ENCODE measurements around the gene RANBP1. TPM values are rescaled to one million over a fixed set of nuclear protein-coding genes. Genes with fewer than 3 reads are reported as not detected.
A peak's percentile ranks its signal among the peaks of the same experiment; 100 is the strongest.

The RANBP1 gene
- total RNA-seq, 1 experiment from 2014 or later = 522 TPM

- peak overlapping the region; percentile 95; the same call in 1 of the 2 replicates for H3K14ac ChIP-seq (ENCODE audit: insufficient read depth, low read length)
- no peak overlapping the region for H2BK20ac ChIP-seq (ENCODE audit: low read depth, low read length, poor library complexity, severe bottlenecking)
- no peaks in the 10 kb centered on the region for H3K4me1 ChIP-seq (ENCODE audit: insufficient read depth, low read length)
- H4K5ac ChIP-seq (ENCODE audit: insufficient read length, low read depth, low read length) = no peak overlapping the region
- H3K79me2 ChIP-seq (ENCODE audit: insufficient read depth, low read length) = peaks cover 43% of the 10 kb centered on the region
- H2BK120ac ChIP-seq (ENCODE audit: low read depth, low read length, poor library complexity, severe bottlenecking) = no peak overlapping the region
- H2AFZ ChIP-seq (ENCODE audit: low read length) = no peak overlapping the region
- H3K23me2 ChIP-seq (ENCODE audit: insufficient read length, low read depth, low read length, poor library complexity, severe bottlenecking) = peaks cover 8% of the 10 kb centered on the region
- no peak overlapping the region for H2BK15ac ChIP-seq (ENCODE audit: low read depth, low read length)
- no peak overlapping the region for H4K91ac ChIP-seq (ENCODE audit: insufficient read length, low read depth, low read length)
- no peaks in the 10 kb centered on the region for H3K27me3 Mint-ChIP-seq (ENCODE audit: low read depth)
- DNase-seq = no peak
- no peak overlapping the region for H3K27ac ChIP-seq (ENCODE audit: insufficient read length, low read depth, low read length)
- no peaks in the 10 kb centered on the region for H4K20me1 ChIP-seq (ENCODE audit: control insufficient read depth, insufficient read depth, insufficient read length)
- no peak overlapping the region for H3T11ph ChIP-seq (ENCODE audit: low read length)
- H3K27ac Mint-ChIP-seq = peak overlapping the region; percentile 88 to 96 (median 95); a peak in 6 of 7 replicates
- peaks cover 12 to 19% of the 10 kb centered on the region in 2 experiments for H3K4me1 Mint-ChIP-seq
- H2BK12ac ChIP-seq (ENCODE audit: insufficient read length, low read depth, low read length) = no peak overlapping the region
- H2BK5ac ChIP-seq (ENCODE audit: insufficient read length, low read length) = no peak overlapping the region
- peak overlapping the region; percentile 74 for H3K4me2 ChIP-seq (ENCODE audit: insufficient read depth, insufficient read length, low read length)
- H3K23ac ChIP-seq (ENCODE audit: insufficient read length, low read depth, low read length) = no peak overlapping the region
- peak overlapping the region; percentile 92 to 94 for H3K4me3 Mint-ChIP-seq
- peak overlapping the region; percentile 100 for H3K9ac ChIP-seq (ENCODE audit: extremely low read depth, insufficient read length, low read length)
- TF ChIP-seq CTCF (conservative IDR thresholded peaks at IDR 0.05) = no peak
- H3K56ac ChIP-seq (ENCODE audit: insufficient read length, low read depth, low read length) = no peak overlapping the region
- H3K79me1 ChIP-seq (ENCODE audit: insufficient read depth, low read depth, low read length, poor library complexity, severe bottlenecking) = peaks cover 14% of the 10 kb centered on the region
- no peaks in the 10 kb centered on the region for H3K9me3 Mint-ChIP-seq
- peaks cover 47 to 67% (median 65%) of the 10 kb centered on the region in 3 experiments for H3K36me3 Mint-ChIP-seq (ENCODE audit: insufficient read depth in 1 of 3, low read depth in 3 of 3)
- H3K4ac ChIP-seq (ENCODE audit: low read depth, low read length) = no peak overlapping the region; the same call in 1 of the 2 replicates
- H3K18ac ChIP-seq (ENCODE audit: insufficient read length, low read depth, low read length) = peak overlapping the region; percentile 89
- WGBS (ENCODE audit: extremely low coverage, insufficient read length, low lambda C conversion rate) = no CpG with 5 or more reads among the region's 8 CpGs
- H3K9me3 ChIP-seq (ENCODE audit: control insufficient read depth, low read depth, low read length) = no peaks in the 10 kb centered on the region
- no peak overlapping the region for H2AK5ac ChIP-seq (ENCODE audit: insufficient read length, low read length)
- H4K8ac ChIP-seq (replicated peaks; ENCODE audit: insufficient read length, low read depth, low read length) = no peak overlapping the region
- no peaks in the 10 kb centered on the region for H3K27me3 ChIP-seq (ENCODE audit: insufficient read depth, low read length)
These were observed 2.6 kb downstream of the RANBP1 start for GRCh38 chr22:20118300-20119020.

All from H9 (cell line).